Measurements from ENCODE around the gene MICAL3. TPM values are rescaled to one million over a fixed set of nuclear protein-coding genes. Genes with fewer than 3 reads are reported as not detected.

The MICAL3 gene
- total and polyA plus RNA-seq, 9 of the 15 experiments (the other 6 are each of a cell fraction or from before 2014, with no cell fraction given), result 0.53 to 32.1 (median 12.3) TPM

DNA sequence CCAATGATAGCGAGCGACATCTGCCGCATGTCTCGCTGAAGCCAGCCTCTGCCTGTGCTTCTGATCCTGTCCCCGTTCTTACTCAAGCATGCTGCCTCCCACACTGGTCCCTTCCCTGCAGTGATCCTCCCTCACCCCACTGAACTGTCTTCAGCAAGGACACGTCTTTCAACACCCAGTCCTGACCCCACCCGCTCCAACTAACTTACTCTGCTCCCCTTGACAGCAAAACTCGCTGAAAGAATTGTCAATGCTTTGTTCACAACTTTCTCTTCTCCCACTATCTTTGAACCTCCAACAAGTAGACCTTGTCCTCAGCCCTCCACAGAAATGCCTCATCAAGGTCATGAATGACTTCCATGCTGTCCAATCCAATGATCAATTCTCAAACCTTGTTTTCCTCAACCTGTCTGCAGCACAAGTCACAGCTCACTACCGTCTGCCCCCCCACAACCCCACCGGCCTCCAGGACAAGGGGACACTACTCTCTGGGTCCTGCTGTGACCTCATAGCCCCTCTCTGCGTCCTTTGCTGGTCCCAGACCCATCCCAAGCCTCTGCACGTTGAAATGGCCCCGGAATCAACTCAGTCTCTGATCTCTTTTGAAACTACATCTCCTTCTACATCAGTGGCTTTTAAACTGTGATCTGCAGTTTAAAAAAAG lies 108.0 kb downstream of the MICAL3 start (continued):
- TF ChIP-seq, protein P1, sequence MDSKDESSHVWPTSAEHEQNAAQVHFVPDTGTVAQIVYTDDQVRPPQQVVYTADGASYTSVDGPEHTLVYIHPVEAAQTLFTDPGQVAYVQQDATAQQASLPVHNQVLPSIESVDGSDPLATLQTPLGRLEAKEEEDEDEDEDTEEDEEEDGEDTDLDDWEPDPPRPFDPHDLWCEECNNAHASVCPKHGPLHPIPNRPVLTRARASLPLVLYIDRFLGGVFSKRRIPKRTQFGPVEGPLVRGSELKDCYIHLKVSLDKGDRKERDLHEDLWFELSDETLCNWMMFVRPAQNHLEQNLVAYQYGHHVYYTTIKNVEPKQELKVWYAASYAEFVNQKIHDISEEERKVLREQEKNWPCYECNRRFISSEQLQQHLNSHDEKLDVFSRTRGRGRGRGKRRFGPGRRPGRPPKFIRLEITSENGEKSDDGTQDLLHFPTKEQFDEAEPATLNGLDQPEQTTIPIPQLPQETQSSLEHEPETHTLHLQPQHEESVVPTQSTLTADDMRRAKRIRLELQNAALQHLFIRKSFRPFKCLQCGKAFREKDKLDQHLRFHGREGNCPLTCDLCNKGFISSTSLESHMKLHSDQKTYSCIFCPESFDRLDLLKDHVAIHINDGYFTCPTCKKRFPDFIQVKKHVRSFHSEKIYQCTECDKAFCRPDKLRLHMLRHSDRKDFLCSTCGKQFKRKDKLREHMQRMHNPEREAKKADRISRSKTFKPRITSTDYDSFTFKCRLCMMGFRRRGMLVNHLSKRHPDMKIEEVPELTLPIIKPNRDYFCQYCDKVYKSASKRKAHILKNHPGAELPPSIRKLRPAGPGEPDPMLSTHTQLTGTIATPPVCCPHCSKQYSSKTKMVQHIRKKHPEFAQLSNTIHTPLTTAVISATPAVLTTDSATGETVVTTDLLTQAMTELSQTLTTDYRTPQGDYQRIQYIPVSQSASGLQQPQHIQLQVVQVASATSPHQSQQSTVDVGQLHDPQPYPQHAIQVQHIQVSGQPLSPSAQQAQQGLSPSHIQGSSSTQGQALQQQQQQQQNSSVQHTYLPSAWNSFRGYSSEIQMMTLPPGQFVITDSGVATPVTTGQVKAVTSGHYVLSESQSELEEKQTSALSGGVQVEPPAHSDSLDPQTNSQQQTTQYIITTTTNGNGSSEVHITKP (IDR thresholded peaks at IDR 0.05; ENCODE audit: partially characterized antibody), result peak; percentile 64
- TF ChIP-seq BDP1 (IDR thresholded peaks at IDR 0.05; ENCODE audit: insufficient read depth, insufficient read length) (no peak), JUNB (CRISPR knock-in tag; conservative IDR thresholded peaks at IDR 0.05) (no peak), HMG20B (CRISPR knock-in tag; IDR thresholded peaks at IDR 0.05) (no peak), ZNF274 (IDR thresholded peaks at IDR 0.05; ENCODE audit: borderline replicate concordance, low read depth, low read length) (no peak), HOXB6 (CRISPR knock-in tag; IDR thresholded peaks at IDR 0.05; ENCODE audit: borderline replicate concordance) (no peak), CBX3 (IDR thresholded peaks at IDR 0.05; ENCODE audit: borderline replicate concordance in 1 of 2, low read length in 2 of 2) (no peak), SOX6 (IDR thresholded peaks at IDR 0.05) (no peak), ZSCAN29 (IDR thresholded peaks at IDR 0.05) (0 out of 2 replicates have a peak, but pooled peaks have one; percentile 46), BACH1 (tag; IDR thresholded peaks at IDR 0.05) (no peak), ZNF507 (tag; conservative IDR thresholded peaks at IDR 0.05) (no peak)
- TF ChIP-seq, protein P2, sequence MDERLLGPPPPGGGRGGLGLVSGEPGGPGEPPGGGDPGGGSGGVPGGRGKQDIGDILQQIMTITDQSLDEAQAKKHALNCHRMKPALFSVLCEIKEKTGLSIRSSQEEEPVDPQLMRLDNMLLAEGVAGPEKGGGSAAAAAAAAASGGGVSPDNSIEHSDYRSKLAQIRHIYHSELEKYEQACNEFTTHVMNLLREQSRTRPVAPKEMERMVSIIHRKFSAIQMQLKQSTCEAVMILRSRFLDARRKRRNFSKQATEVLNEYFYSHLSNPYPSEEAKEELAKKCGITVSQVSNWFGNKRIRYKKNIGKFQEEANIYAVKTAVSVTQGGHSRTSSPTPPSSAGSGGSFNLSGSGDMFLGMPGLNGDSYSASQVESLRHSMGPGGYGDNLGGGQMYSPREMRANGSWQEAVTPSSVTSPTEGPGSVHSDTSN (CRISPR knock-in tag; IDR thresholded peaks at IDR 0.05; ENCODE audit: low read depth), result no peak
- TF ChIP-seq, protein P2 (tag; conservative IDR thresholded peaks at IDR 0.05; ENCODE audit: low read depth), result peak; percentile 91
- TF ChIP-seq, protein P3, sequence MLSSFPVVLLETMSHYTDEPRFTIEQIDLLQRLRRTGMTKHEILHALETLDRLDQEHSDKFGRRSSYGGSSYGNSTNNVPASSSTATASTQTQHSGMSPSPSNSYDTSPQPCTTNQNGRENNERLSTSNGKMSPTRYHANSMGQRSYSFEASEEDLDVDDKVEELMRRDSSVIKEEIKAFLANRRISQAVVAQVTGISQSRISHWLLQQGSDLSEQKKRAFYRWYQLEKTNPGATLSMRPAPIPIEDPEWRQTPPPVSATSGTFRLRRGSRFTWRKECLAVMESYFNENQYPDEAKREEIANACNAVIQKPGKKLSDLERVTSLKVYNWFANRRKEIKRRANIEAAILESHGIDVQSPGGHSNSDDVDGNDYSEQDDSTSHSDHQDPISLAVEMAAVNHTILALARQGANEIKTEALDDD (IDR thresholded peaks at IDR 0.05), result peak; percentile 42; the same call in 1 of the 2 replicates
- TF ChIP-seq, protein P4, sequence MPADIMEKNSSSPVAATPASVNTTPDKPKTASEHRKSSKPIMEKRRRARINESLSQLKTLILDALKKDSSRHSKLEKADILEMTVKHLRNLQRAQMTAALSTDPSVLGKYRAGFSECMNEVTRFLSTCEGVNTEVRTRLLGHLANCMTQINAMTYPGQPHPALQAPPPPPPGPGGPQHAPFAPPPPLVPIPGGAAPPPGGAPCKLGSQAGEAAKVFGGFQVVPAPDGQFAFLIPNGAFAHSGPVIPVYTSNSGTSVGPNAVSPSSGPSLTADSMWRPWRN (IDR thresholded peaks at IDR 0.05; ENCODE audit: low read depth), result no peak
- TF ChIP-seq, protein P5, sequence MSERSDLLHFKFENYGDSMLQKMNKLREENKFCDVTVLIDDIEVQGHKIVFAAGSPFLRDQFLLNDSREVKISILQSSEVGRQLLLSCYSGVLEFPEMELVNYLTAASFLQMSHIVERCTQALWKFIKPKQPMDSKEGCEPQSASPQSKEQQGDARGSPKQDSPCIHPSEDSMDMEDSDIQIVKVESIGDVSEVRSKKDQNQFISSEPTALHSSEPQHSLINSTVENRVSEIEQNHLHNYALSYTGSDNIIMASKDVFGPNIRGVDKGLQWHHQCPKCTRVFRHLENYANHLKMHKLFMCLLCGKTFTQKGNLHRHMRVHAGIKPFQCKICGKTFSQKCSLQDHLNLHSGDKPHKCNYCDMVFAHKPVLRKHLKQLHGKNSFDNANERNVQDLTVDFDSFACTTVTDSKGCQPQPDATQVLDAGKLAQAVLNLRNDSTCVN (CRISPR knock-in tag; IDR thresholded peaks at IDR 0.05), result no peak
- TF ChIP-seq, protein P6, sequence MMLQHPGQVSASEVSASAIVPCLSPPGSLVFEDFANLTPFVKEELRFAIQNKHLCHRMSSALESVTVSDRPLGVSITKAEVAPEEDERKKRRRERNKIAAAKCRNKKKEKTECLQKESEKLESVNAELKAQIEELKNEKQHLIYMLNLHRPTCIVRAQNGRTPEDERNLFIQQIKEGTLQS (IDR thresholded peaks at IDR 0.05), result no peak
- TF ChIP-seq, protein P6 (CRISPR knock-in tag; conservative IDR thresholded peaks at IDR 0.05), result no peak

Data from K562 (cell line).